Measurements from ENCODE around the gene SMIM36.
A peak's percentile ranks its signal among the peaks of the same experiment; 100 is the strongest.

Gene SMIM36

DNA sequence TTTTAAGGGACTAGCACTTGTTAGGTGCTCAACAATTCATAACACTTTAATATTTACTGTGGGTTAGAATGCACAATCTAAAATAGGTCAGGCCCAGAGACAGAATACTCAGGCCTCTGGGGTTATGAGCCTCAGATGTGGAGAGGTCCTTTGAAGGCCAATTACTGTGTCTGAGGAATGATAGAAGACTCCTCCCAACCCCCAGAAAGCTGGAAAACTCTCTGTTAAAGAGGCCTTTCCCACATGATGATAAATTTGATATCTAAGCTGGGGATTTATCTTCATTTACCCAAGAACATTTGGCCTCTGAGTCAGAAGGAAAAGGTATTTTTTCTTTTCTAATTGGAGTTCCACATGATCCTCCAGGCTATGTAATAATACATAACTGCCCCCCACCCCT, 48.5 kb downstream of the SMIM36 start:
- Histone ChIP-seq H3K4me1 (ENCODE audit: control insufficient read depth, insufficient read depth, low read length) (no peaks in the 10 kb centered on the region), H3K9ac (ENCODE audit: low read length) (no peak overlapping the region), H3K27me3 (ENCODE audit: control insufficient read depth, insufficient read depth, low read length) (no peaks in the 10 kb centered on the region), H3K27ac (ENCODE audit: low read depth, low read length) (no peak overlapping the region), H3K4me3 (ENCODE audit: low read length) (no peak overlapping the region), H3K36me3 (ENCODE audit: control insufficient read depth, insufficient read depth, low read length) (no peaks in the 10 kb centered on the region)

DNA sequence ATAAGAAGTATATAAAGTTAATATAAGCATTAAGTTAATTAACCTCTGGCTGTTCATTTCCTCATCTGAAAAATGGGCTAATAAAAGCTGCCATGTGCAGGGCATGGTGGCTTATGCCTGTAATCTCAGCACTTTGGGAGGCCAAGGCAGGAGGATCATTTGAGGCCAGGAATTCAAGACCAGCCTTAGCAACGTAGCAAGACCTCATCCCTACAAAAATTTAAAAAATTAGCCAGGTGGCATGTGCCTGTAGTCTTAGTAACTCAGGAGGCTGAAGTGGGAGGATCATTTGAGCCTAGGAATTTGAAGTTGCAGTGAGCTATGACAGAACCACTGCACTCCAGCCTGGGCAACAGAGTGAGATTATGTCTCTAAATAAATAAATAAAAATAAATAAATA, 49.0 kb downstream of the SMIM36 start:
- H3K27ac ChIP-seq (ENCODE audit: low read depth, low read length) = no peak overlapping the region
- no peaks in the 10 kb centered on the region for H3K27me3 ChIP-seq (ENCODE audit: control insufficient read depth, insufficient read depth, low read length)
- no peaks in the 10 kb centered on the region for H3K36me3 ChIP-seq (ENCODE audit: control insufficient read depth, insufficient read depth, low read length)
- H3K4me3 ChIP-seq (ENCODE audit: low read length) = no peak overlapping the region
- no peak overlapping the region for H3K9ac ChIP-seq (ENCODE audit: low read length)
- H3K4me1 ChIP-seq (ENCODE audit: control insufficient read depth, insufficient read depth, low read length) = no peaks in the 10 kb centered on the region

DNA sequence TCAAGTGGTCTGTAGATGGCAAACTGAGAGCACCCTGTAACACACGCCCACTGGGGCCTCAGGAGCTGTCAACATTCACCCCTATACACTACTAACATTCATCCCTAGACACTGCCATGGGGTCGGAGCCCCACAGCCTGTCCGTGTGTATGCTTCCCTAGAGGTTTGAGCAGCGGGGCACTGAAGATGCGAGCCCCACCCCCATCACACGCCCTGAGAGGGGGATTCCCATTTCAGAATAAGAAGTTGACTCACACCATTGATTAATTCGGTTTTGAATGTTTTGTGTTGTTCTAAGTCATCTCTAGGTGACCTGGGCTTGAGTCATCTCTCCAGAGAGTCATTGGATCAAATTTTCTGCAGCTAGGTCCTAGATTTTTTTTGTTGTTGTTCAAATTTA, 52.3 kb downstream of the SMIM36 start:
- Histone ChIP-seq H3K9ac (ENCODE audit: low read length) (no peak overlapping the region), H3K4me1 (ENCODE audit: control insufficient read depth, insufficient read depth, low read length) (peaks cover 4% of the 10 kb centered on the region), H3K4me3 (ENCODE audit: low read length) (no peak overlapping the region), H3K27me3 (ENCODE audit: control insufficient read depth, insufficient read depth, low read length) (no peaks in the 10 kb centered on the region), H3K36me3 (ENCODE audit: control insufficient read depth, insufficient read depth, low read length) (no peaks in the 10 kb centered on the region), H3K27ac (ENCODE audit: low read depth, low read length) (no peak overlapping the region)

DNA sequence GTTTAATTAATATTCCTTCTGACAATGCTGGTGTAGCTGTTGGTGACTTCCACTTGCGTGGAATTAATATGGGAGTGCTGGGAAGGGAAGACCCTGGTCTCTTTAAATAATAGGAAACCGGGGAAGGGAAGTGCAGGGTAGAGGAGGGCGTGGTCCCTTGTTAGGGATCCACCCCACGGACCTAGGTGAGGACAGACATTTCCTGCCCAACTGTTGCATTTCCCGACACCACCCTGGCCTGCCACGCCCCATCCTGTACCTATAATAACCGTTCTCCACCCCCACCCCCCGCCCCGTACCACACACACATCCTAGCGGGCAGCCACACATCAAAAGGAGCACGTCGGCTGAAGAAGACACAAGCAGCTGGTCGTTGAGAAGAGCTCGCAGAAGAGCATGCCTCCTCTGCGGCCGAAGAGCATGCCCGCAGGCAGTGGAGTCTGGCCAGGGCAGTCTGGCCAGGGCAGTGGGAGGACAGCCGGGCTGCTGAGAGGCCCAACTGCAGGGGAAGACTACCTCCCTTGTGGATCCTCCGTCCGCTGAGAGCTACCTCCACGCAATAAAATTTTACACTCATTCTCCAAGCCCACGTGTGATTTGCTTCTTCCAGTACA, 52.9 kb downstream of the SMIM36 start:
- H3K36me3 ChIP-seq (ENCODE audit: control insufficient read depth, insufficient read depth, low read length) = no peaks in the 10 kb centered on the region

DNA sequence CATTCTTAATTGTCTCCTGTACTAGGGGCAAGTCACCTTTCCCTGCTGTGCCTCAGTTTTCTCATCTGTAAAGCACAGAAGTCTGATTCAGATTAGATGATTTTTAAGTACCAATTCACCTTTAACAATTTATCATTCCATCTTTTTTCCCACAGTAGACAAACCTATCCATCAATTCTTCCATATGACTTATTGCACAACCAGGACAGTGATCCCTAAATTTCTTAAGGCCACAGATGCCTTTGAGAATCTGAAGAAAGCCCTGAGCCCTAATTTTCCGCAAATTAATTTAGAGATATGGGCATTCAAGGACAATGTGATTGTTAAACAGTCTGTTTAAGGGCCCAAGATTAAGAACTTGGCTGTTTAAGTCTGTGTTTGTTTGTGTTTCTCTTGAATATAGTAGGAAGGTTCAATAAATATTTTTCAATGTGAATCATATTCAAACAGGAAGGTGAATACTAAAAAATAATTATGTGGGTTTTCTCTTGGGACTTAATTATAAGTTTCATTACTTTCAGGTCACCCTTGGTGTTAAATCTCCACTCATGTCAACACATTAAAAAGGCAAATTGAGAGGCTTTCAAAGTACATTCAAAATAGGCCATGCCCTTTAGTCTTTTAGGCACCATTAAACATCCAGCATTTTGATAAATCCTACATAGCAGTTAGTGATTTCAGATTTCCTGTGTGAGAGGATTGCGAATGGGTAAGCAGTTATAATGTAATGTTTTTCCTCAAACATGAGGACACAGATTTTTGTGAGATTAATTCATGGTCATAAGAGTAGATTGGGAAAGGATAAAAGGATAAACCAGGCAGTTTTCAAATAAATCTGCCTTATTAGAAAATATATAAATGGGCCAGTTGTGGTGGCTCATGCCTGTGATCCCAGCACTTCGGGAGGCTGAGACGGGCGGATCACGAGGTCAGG, 54.7 kb downstream of the SMIM36 start:
- H3K27me3 ChIP-seq (ENCODE audit: control insufficient read depth, insufficient read depth, low read length) = no peaks in the 10 kb centered on the region
- no peak overlapping the region for H3K27ac ChIP-seq (ENCODE audit: low read depth, low read length)

More for the DNA sequence above, 52.9 kb downstream of the SMIM36 start:
- peaks cover 4% of the 10 kb centered on the region for H3K4me1 ChIP-seq (ENCODE audit: control insufficient read depth, insufficient read depth, low read length)
- H3K4me3 ChIP-seq (ENCODE audit: low read length) = no peak overlapping the region
- no peak overlapping the region for H3K27ac ChIP-seq (ENCODE audit: low read depth, low read length)
- H3K27me3 ChIP-seq (ENCODE audit: control insufficient read depth, insufficient read depth, low read length) = no peaks in the 10 kb centered on the region
- no peak overlapping the region for H3K9ac ChIP-seq (ENCODE audit: low read length)

DNA sequence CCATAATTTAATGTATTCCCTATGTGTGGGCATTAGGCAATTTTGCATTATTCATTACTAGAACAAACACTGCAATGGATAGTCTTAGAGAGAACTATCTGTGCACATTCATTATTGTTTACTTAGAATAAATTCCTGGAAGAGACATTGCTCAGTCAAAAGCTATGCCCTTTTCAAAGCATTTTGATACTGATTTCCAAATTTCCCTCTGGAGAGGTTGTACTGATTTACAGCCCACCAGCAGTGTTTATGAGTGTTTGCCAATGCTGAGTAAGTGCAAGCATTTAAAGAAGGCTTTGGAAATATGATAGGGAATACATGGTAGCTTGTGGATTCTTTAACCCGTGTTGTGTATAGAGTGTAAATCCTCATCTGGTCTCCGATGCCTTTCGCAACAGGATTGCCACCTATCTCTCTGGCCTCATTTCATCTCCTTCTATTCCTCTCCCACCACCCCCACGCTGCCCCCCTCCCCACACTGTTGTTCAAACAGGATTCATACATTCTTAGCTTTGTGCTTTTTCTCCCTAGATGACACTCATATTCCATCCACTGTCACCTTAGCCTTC, 56.3 kb downstream of the SMIM36 start:
- H3K4me1 ChIP-seq (ENCODE audit: control insufficient read depth, insufficient read depth, low read length) = peaks cover 22% of the 10 kb centered on the region
- H3K9ac ChIP-seq (ENCODE audit: low read length) = no peak overlapping the region
- no peaks in the 10 kb centered on the region for H3K36me3 ChIP-seq (ENCODE audit: control insufficient read depth, insufficient read depth, low read length)
- H3K27me3 ChIP-seq (ENCODE audit: control insufficient read depth, insufficient read depth, low read length) = no peaks in the 10 kb centered on the region
- no peak overlapping the region for H3K4me3 ChIP-seq (ENCODE audit: low read length)
- no peak overlapping the region for H3K27ac ChIP-seq (ENCODE audit: low read depth, low read length)

More for the DNA sequence above, 54.7 kb downstream of the SMIM36 start:
- Histone ChIP-seq H3K9ac (ENCODE audit: low read length) (no peak overlapping the region), H3K4me3 (ENCODE audit: low read length) (no peak overlapping the region), H3K36me3 (ENCODE audit: control insufficient read depth, insufficient read depth, low read length) (no peaks in the 10 kb centered on the region), H3K4me1 (ENCODE audit: control insufficient read depth, insufficient read depth, low read length) (peaks cover 20% of the 10 kb centered on the region)

DNA sequence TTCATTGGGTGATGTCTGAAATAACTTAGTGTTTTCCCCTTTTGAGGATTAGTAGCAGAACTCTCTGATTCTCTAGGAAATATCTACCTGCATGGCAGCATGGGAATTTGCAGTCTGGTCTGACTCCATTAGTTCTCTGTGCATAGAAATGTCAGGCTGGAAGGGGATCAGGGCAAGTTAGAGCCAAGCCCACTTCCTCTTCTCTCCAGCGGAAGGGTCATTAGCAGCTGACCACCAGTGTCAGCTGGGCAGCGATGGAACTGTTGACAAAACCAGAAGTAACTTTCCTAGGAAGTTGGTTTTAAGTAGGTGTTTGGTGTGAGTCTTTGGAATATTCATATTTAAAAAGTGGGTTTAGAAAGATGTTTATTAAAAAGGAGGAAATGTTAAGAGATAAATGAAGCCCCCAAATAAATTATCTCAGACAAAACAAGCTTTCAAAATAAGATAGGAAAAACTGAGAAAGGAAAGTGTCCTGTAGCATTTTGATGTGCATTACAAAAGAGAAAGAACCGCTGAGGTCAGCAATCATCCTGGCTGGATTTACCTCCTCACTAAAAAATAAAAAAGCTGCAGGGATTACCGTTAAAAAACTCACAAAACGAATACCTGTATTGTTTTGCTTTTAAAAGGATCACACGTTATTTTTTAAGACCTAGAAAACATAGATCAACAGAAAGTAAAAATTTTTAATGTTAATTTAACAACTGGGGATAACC, 57.3 kb downstream of the SMIM36 start:
- H3K4me1 ChIP-seq (ENCODE audit: control insufficient read depth, insufficient read depth, low read length) = peaks cover 22% of the 10 kb centered on the region
- H3K27me3 ChIP-seq (ENCODE audit: control insufficient read depth, insufficient read depth, low read length) = no peaks in the 10 kb centered on the region

DNA sequence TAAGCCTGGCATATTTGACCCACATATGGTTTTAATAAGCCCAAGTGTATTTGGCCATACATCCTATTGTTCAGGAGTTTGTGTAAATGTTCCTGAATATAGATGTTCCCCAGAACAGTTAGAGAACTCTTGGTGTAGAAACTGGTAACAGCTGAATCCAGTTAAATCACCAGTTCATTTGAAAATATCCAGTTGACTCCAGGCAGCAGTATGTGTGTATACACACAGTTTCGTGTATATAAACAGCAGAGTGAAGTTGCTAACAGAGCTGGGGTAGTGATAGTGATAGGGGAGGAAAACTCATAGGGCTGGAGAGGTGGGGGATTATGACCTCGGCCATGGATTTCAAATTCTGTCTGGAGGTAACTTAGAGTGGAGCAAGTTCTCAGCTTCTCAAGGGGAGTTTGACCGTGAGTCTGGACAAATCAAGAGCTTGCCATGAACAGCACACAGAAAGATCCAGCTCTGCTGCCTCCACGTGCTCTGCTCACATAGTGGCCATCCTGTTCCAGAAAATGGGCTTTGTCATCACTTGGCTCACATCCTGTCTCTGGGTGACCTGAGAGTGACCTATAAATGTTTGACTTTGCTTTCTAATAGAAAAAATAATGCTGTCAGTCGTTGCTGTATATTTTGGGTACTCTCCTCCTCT, 59.0 kb downstream of the SMIM36 start:
- Histone ChIP-seq H3K36me3 (ENCODE audit: control insufficient read depth, insufficient read depth, low read length) (no peaks in the 10 kb centered on the region), H3K4me3 (ENCODE audit: low read length) (peak overlapping the region; percentile 21), H3K27me3 (ENCODE audit: control insufficient read depth, insufficient read depth, low read length) (no peaks in the 10 kb centered on the region), H3K9ac (ENCODE audit: low read length) (no peak overlapping the region), H3K27ac (ENCODE audit: low read depth, low read length) (peak overlapping the region; percentile 88), H3K4me1 (ENCODE audit: control insufficient read depth, insufficient read depth, low read length) (peaks cover 22% of the 10 kb centered on the region)

More for the DNA sequence above, 57.3 kb downstream of the SMIM36 start:
- Histone ChIP-seq H3K27ac (ENCODE audit: low read depth, low read length) (peak overlapping the region; percentile 43), H3K36me3 (ENCODE audit: control insufficient read depth, insufficient read depth, low read length) (no peaks in the 10 kb centered on the region), H3K9ac (ENCODE audit: low read length) (no peak overlapping the region), H3K4me3 (ENCODE audit: low read length) (no peak overlapping the region)

DNA sequence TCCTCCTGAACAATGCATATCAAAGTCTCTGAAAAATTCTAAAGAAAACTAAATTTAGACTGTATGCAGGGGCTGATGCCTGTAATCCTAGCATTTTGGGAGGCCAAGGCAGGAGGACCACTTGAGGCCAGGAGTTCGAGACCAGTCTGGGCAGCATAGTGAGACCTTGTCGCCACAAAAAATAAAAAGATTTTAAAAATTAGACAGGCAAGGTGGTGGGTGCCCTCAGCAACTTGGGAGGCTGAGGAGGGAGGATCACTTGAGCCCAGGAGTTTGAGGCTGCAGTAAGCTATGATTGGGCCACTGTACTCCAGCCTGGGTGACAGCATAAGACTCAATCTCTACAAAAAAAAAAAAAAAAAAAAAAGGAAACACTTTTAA, 59.5 kb downstream of the SMIM36 start:
- no peak overlapping the region for H3K9ac ChIP-seq (ENCODE audit: low read length)

DNA sequence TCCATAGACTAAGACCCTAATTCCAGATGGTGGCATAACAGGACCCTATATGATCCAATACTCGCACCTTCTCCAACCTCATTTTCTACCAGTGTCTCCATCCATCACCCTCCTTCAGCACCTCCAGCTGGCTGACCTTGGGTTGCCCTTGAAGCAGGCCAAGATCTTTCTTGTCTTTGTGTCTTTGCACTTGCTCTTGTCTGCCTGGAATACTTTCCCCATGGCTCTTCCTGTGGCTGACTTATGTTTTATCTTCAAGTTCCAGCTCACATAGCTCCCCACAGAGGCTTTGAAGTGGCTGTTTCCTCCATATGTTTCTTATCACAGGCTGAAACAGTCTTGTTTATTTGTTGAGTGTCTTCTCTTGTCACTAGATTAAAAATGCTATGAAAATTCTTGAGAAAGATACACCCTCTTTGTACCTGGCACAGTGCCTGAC, 60.0 kb downstream of the SMIM36 start:
- H3K36me3 ChIP-seq (ENCODE audit: control insufficient read depth, insufficient read depth, low read length) = no peaks in the 10 kb centered on the region
- H3K4me3 ChIP-seq (ENCODE audit: low read length) = no peak overlapping the region
- H3K9ac ChIP-seq (ENCODE audit: low read length) = no peak overlapping the region
- peak overlapping the region; percentile 88 for H3K27ac ChIP-seq (ENCODE audit: low read depth, low read length)
- peaks cover 24% of the 10 kb centered on the region for H3K4me1 ChIP-seq (ENCODE audit: control insufficient read depth, insufficient read depth, low read length)
- no peaks in the 10 kb centered on the region for H3K27me3 ChIP-seq (ENCODE audit: control insufficient read depth, insufficient read depth, low read length)

More for the DNA sequence above, 59.5 kb downstream of the SMIM36 start:
- Histone ChIP-seq H3K4me1 (ENCODE audit: control insufficient read depth, insufficient read depth, low read length) (peaks cover 22% of the 10 kb centered on the region), H3K27ac (ENCODE audit: low read depth, low read length) (peak overlapping the region; percentile 88), H3K4me3 (ENCODE audit: low read length) (no peak overlapping the region), H3K36me3 (ENCODE audit: control insufficient read depth, insufficient read depth, low read length) (no peaks in the 10 kb centered on the region), H3K27me3 (ENCODE audit: control insufficient read depth, insufficient read depth, low read length) (no peaks in the 10 kb centered on the region)

DNA sequence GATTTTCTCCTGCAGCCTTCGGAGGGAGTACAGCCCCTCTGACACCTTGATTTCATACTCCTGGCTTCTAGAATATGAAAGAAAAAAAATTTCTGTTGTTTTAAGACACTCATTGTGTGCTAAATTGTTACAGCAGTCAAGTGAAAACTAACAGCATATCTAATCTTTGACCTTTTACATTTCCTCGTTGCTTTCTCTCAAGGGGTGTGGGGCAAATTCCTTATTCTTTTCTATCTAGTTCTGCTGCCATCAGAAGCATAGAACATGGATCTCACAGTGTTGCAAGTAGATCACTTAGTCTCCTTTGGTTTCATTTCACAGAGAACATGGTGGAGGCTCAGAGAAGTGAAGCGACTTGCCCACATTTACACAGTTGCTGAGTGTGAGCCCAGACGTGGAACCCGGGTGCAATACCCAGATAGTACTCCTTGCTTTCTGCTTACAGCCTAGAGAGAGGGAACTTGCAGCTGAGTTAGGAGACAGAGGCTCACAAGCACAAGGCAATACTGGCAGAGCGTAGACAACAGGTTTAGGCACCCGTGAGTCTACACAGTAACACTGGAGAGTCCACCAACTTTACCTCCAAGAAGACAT, 60.9 kb downstream of the SMIM36 start:
- Histone ChIP-seq H3K27me3 (ENCODE audit: control insufficient read depth, insufficient read depth, low read length) (no peaks in the 10 kb centered on the region), H3K4me1 (ENCODE audit: control insufficient read depth, insufficient read depth, low read length) (peaks cover 24% of the 10 kb centered on the region), H3K9ac (ENCODE audit: low read length) (no peak overlapping the region), H3K27ac (ENCODE audit: low read depth, low read length) (no peak overlapping the region), H3K4me3 (ENCODE audit: low read length) (no peak overlapping the region), H3K36me3 (ENCODE audit: control insufficient read depth, insufficient read depth, low read length) (no peaks in the 10 kb centered on the region)
